ENCODE results near the gene CCDC87. TPM values are rescaled to one million over a fixed set of nuclear protein-coding genes. Genes with fewer than 3 reads are reported as not detected.

The CCDC87 gene
- total and polyA plus RNA-seq, 2 of the 8 experiments (the other 6 are each of a cell fraction or from before 2014, with no cell fraction given) = 0.32 to 0.99 TPM

GRCh38 chr11:66556086-66556485, 36.8 kb downstream of the CCDC87 start:
- Histone ChIP-seq H3K18ac (ENCODE audit: extremely low read depth, low read length) (no peak overlapping the region), H3K27ac (ENCODE audit: low read depth, low read length) (no peak overlapping the region), H3K79me1 (ENCODE audit: low read depth, low read length) (no peaks in the 10 kb centered on the region), H2BK12ac (ENCODE audit: low read depth, low read length) (no peak overlapping the region), H3K27me3 (replicated peaks in 1 of 4; ENCODE audit: control insufficient read depth in 3 of 4, extremely low read depth in 1 of 4, insufficient read depth in 3 of 4, low read length in 3 of 4) (no peaks in the 10 kb centered on the region), H4K20me1 (replicated peaks in 1 of 2; ENCODE audit: control insufficient read depth in 1 of 2, insufficient read depth in 2 of 2, low read length in 2 of 2) (peaks cover 0 to 5% of the 10 kb centered on the region in 2 experiments), H3K9me3 (ENCODE audit: insufficient read depth in 2 of 2, low read depth in 1 of 2, low read length in 1 of 2) (no peaks in the 10 kb centered on the region), H2BK5ac (ENCODE audit: low read depth, low read length) (no peak overlapping the region), H2BK120ac (replicated peaks; ENCODE audit: low read depth, low read length) (no peak overlapping the region), H3K23ac (ENCODE audit: insufficient read length) (no peak overlapping the region), H2BK20ac (ENCODE audit: low read length) (no peak overlapping the region), H3K4ac (replicated peaks; ENCODE audit: insufficient read length, low read depth, low read length) (no peak overlapping the region), H3K79me2 (ENCODE audit: control insufficient read depth in 1 of 2, insufficient read depth in 2 of 2, low read length in 2 of 2) (no peaks in the 10 kb centered on the region), H4K91ac (replicated peaks; ENCODE audit: insufficient read length, low read length) (no peak overlapping the region), H4K8ac (ENCODE audit: extremely low read depth, insufficient read depth, low read length) (no peak overlapping the region), H4K5ac (ENCODE audit: insufficient read length, low read depth, low read length) (no peak overlapping the region), H2BK15ac (ENCODE audit: low read length) (no peak overlapping the region), H3K14ac (ENCODE audit: insufficient read length) (no peak overlapping the region), H3K23me2 (ENCODE audit: low read depth, low read length) (no peaks in the 10 kb centered on the region), H3K56ac (replicated peaks; ENCODE audit: insufficient read length, low read depth, low read length) (no peak overlapping the region), H3K4me1 (replicated peaks in 1 of 4; ENCODE audit: control insufficient read depth in 3 of 4, insufficient read depth in 4 of 4, low read length in 3 of 4) (peaks cover 0 to 2% (median 0%) of the 10 kb centered on the region in 4 experiments; a peak in 1 of 7 replicates), H2AFZ (ENCODE audit: low read length) (no peak overlapping the region), H3K36me3 (ENCODE audit: control insufficient read depth in 2 of 4, insufficient read depth in 4 of 4, low read length in 3 of 4) (peaks cover 21 to 43% (median 34%) of the 10 kb centered on the region in 4 experiments), H3K4me2 (ENCODE audit: insufficient read depth in 1 of 2, low read depth in 2 of 2, low read length in 2 of 2) (no peak overlapping the region), H2AK5ac (ENCODE audit: low read depth, low read length) (no peak overlapping the region), H3K9ac (replicated peaks in 1 of 4; ENCODE audit: extremely low read depth in 1 of 4, low read depth in 3 of 4, low read length in 3 of 4) (no peak overlapping the region), H3K4me3 (ENCODE audit: extremely low read depth in 1 of 4, insufficient read depth in 2 of 4, low read depth in 3 of 4, low read length in 4 of 4) (no peak overlapping the region)
- DNase-seq (ENCODE audit: low read depth in 1 of 2, low spot score in 2 of 2) = no peak
- no peak for FAIRE-seq
- POLR2A ChIA-PET (ENCODE audit: partially characterized antibody) = interaction anchor here (1.3 to 3.6 kb wide), 4 partner anchors 9 to 62 kb away, joined by 3 to 15 read pairs (median 5); partner anchors contain the start of genes ACTN3 and ZDHHC24
- 96% methylated on average over 7 of the region's 7 CpGs; no CpG with 5 or more reads in 1 of the 2 experiments for WGBS, 2 experiments (ENCODE audit: extremely low coverage in 1 of 2, insufficient coverage in 1 of 2, insufficient read length in 1 of 2, insufficient replicate concordance in 2 of 2, low coverage in 1 of 2, low lambda C conversion rate in 2 of 2, missing lambda C conversion rate in 1 of 2)
- CTCF ChIA-PET (ENCODE audit: partially characterized antibody) = interaction anchor here (1.1 kb wide), 1 partner anchor 63 kb away, joined by 3 read pairs; no protein-coding TSS in a partner anchor
